Stimulated activated naive CD8-positive, alpha-beta T cell treated with anti-CD3 and anti-CD28 coated beads, Interleukin-15, Interleukin-2, amounts not matched to agents 100 ng/mL and 50 ng/mL, for 24 hours (primary cell): ENCODE data around the gene SIX5.
"Not testable (repeated sequence)": the region's sequence is repeated elsewhere in the genome, so short reads cannot be mapped to it uniquely, and the experiment has no call there.

Source experiments
- H3K27ac Mint-ChIP-seq: one replicate; pipeline ENCODE4 v1.8.0; 2021; ENCODE audit warnings: mild to moderate bottlenecking, mixed read lengths
- H3K27me3 Mint-ChIP-seq: one replicate; pipeline ENCODE4 v1.8.0; 2021; ENCODE audit warnings: mixed read lengths
- H3K36me3 Mint-ChIP-seq: one replicate; pipeline ENCODE4 v1.8.0; 2021; ENCODE audit warnings: low read depth, mixed read lengths
- H3K4me1 Mint-ChIP-seq: one replicate; pipeline ENCODE4 v1.8.0; 2021; ENCODE audit warnings: low read depth, mixed read lengths
- H3K4me3 Mint-ChIP-seq: one replicate; pipeline ENCODE4 v1.8.0; 2021; ENCODE audit warnings: mild to moderate bottlenecking, mixed read lengths
- H3K9me3 Mint-ChIP-seq: one replicate; pipeline ENCODE4 v1.8.0; 2021; ENCODE audit warnings: mixed read lengths

SIX5 gene

GRCh38 chr19:45801603-45802175 is 32.6 kb upstream of the SIX5 start:
- Mint-ChIP-seq H3K27me3 (peaks cover 17% of the 10 kb centered on the region), H3K4me3 (no peak overlapping the region), H3K36me3 (no peaks in the 10 kb centered on the region), H3K4me1 (peaks cover 5% of the 10 kb centered on the region), H3K27ac (no peak overlapping the region), H3K9me3 (no peaks in the 10 kb centered on the region)

- no peak overlapping the region for H3K4me3 Mint-ChIP-seq
- H3K27ac Mint-ChIP-seq, result no peak overlapping the region
- peaks cover 5% of the 10 kb centered on the region for H3K4me1 Mint-ChIP-seq
- peaks cover 18% of the 10 kb centered on the region for H3K27me3 Mint-ChIP-seq
- no peaks in the 10 kb centered on the region for H3K36me3 Mint-ChIP-seq
- no peaks in the 10 kb centered on the region for H3K9me3 Mint-ChIP-seq
Measured at GRCh38 chr19:45800070-45800553, 31.1 kb upstream of the SIX5 start.

GRCh38 chr19:45799541-45799940 is 30.5 kb upstream of the SIX5 start:
- H3K36me3 Mint-ChIP-seq, H3K4me3 Mint-ChIP-seq, H3K4me1 Mint-ChIP-seq, H3K27ac Mint-ChIP-seq, H3K9me3 Mint-ChIP-seq: not testable (repeated sequence)
- peaks cover 23% of the 10 kb centered on the region for H3K27me3 Mint-ChIP-seq

GRCh38 chr19:45798995-45799517 is 30.0 kb upstream of the SIX5 start:
- no peak overlapping the region for H3K4me3 Mint-ChIP-seq

GRCh38 chr19:45794627-45795026 is 25.6 kb upstream of the SIX5 start:
- peaks cover 28% of the 10 kb centered on the region for H3K27me3 Mint-ChIP-seq
- no peaks in the 10 kb centered on the region for H3K9me3 Mint-ChIP-seq
- peaks cover 38% of the 10 kb centered on the region for H3K4me1 Mint-ChIP-seq
- H3K4me3 Mint-ChIP-seq, result no peak overlapping the region
- H3K36me3 Mint-ChIP-seq, result peaks cover 2% of the 10 kb centered on the region
- H3K27ac Mint-ChIP-seq, result no peak overlapping the region

More at GRCh38 chr19:45798995-45799517, 30.0 kb upstream of the SIX5 start:
- Mint-ChIP-seq H3K27me3 (peaks cover 24% of the 10 kb centered on the region), H3K4me1 (peaks cover 5% of the 10 kb centered on the region), H3K27ac (no peak overlapping the region), H3K36me3 (no peaks in the 10 kb centered on the region), H3K9me3 (no peaks in the 10 kb centered on the region)

- Mint-ChIP-seq H3K27me3 (peaks cover 27% of the 10 kb centered on the region), H3K9me3 (no peaks in the 10 kb centered on the region), H3K36me3 (peaks cover 10% of the 10 kb centered on the region), H3K4me1 (peaks cover 34% of the 10 kb centered on the region), H3K27ac (no peak overlapping the region), H3K4me3 (peak overlapping the region; percentile 47)
Measured at GRCh38 chr19:45793876-45794275, 24.8 kb upstream of the SIX5 start.

- H3K9me3 Mint-ChIP-seq, result no peaks in the 10 kb centered on the region
- H3K4me3 Mint-ChIP-seq, result peak overlapping the region; percentile 76
- peak overlapping the region; percentile 81 for H3K27ac Mint-ChIP-seq
- H3K36me3 Mint-ChIP-seq, result peaks cover 17% of the 10 kb centered on the region
- peaks cover 33% of the 10 kb centered on the region for H3K4me1 Mint-ChIP-seq
- H3K27me3 Mint-ChIP-seq, result peaks cover 24% of the 10 kb centered on the region
Measured at GRCh38 chr19:45793178-45793564, 24.1 kb upstream of the SIX5 start.

- Mint-ChIP-seq H3K27me3 (peaks cover 20% of the 10 kb centered on the region), H3K27ac (peak within 1 kb of the TSS; percentile 81), H3K4me3 (peak within 1 kb of the TSS; percentile 92), H3K9me3 (no peaks in the 10 kb centered on the region), H3K4me1 (peaks cover 33% of the 10 kb centered on the region), H3K36me3 (peaks cover 22% of the 10 kb centered on the region)
Measured at GRCh38 chr19:45792470-45793177, 23.6 kb upstream of the SIX5 start, which contains the start of gene DMWD. Gene DMWD (minus strand): TSS chr19:45792845. CDS start chr19:45792756, 89 bp downstream.

GRCh38 chr19:45791744-45792469 is 22.9 kb upstream of the SIX5 start:
- Mint-ChIP-seq H3K36me3 (peaks cover 29% of the 10 kb centered on the region), H3K4me1 (peaks cover 33% of the 10 kb centered on the region), H3K9me3 (no peaks in the 10 kb centered on the region), H3K27me3 (peaks cover 19% of the 10 kb centered on the region), H3K4me3 (peak overlapping the region; percentile 92), H3K27ac (peak overlapping the region; percentile 60)

GRCh38 chr19:45790942-45791341 is 21.9 kb upstream of the SIX5 start:
- Mint-ChIP-seq H3K27me3 (peaks cover 19% of the 10 kb centered on the region), H3K4me3 (peak overlapping the region; percentile 92), H3K36me3 (peaks cover 38% of the 10 kb centered on the region), H3K27ac (peak overlapping the region; percentile 59), H3K9me3 (no peaks in the 10 kb centered on the region), H3K4me1 (peaks cover 33% of the 10 kb centered on the region)

- H3K4me3 Mint-ChIP-seq, result no peak overlapping the region
- no peaks in the 10 kb centered on the region for H3K9me3 Mint-ChIP-seq
- peaks cover 9% of the 10 kb centered on the region for H3K27me3 Mint-ChIP-seq
- H3K27ac Mint-ChIP-seq, result no peak overlapping the region
- H3K36me3 Mint-ChIP-seq, result peaks cover 42% of the 10 kb centered on the region
- peaks cover 33% of the 10 kb centered on the region for H3K4me1 Mint-ChIP-seq
Measured at GRCh38 chr19:45789035-45789786, 20.2 kb upstream of the SIX5 start.

GRCh38 chr19:45786533-45786894 is 17.5 kb upstream of the SIX5 start:
- H3K27ac Mint-ChIP-seq, result no peak overlapping the region
- H3K36me3 Mint-ChIP-seq, result peaks cover 42% of the 10 kb centered on the region
- H3K27me3 Mint-ChIP-seq, result peaks cover 5% of the 10 kb centered on the region
- no peak overlapping the region for H3K4me3 Mint-ChIP-seq
- no peaks in the 10 kb centered on the region for H3K9me3 Mint-ChIP-seq
- H3K4me1 Mint-ChIP-seq, result peaks cover 13% of the 10 kb centered on the region

- Mint-ChIP-seq H3K36me3 (peaks cover 42% of the 10 kb centered on the region), H3K4me1 (peaks cover 7% of the 10 kb centered on the region), H3K9me3 (no peaks in the 10 kb centered on the region), H3K27me3 (peaks cover 7% of the 10 kb centered on the region), H3K27ac (no peak overlapping the region), H3K4me3 (no peak overlapping the region)
Measured at GRCh38 chr19:45785781-45786532, 16.9 kb upstream of the SIX5 start.

GRCh38 chr19:45785097-45785496 is 16.0 kb upstream of the SIX5 start:
- Mint-ChIP-seq H3K4me3 (no peak overlapping the region), H3K4me1 (peaks cover under 1% of the 10 kb centered on the region), H3K27ac (no peak overlapping the region), H3K9me3 (no peaks in the 10 kb centered on the region), H3K36me3 (peaks cover 42% of the 10 kb centered on the region), H3K27me3 (peaks cover 10% of the 10 kb centered on the region)
